WTC11 (cell line): ENCODE data around the gene LTF. TPM values are rescaled to one million over a fixed set of nuclear protein-coding genes. Genes with fewer than 3 reads are reported as not detected.

ENCODE experiments used
- ATAC-seq: fragments of 200-7000 bp; cut with Tn5 transposase; 2 replicates; pipeline ENCODE4 v1.10.0; 2021; ENCODE audit warnings: mild to moderate bottlenecking, moderate library complexity
- CTCF ChIA-PET: fragments of 300-600 bp; sonication (Branson Sonifier 250); formaldehyde crosslinking; loops from one replicate; lab custom pipeline; 2021; ENCODE audit warnings: antibody characterized with exemption; lab: Charles Lee
- POLR2A ChIA-PET: fragments of 350-600 bp; sonication (Branson Sonifier 250); formaldehyde crosslinking; loops from one replicate; lab custom pipeline; 2021; ENCODE audit warnings: antibody characterized with exemption; lab: Charles Lee
- DNase-seq: peaks from one replicate; pipeline ENCODE4 v3.0.0; 2021; ENCODE audit warnings: low spot score
- H3K27ac Mint-ChIP-seq: 2 replicates; pipeline ENCODE4 v1.8.0; 2021; ENCODE audit warnings: mixed read lengths
- H3K27me3 Mint-ChIP-seq: 2 replicates; pipeline ENCODE4 v1.8.0; 2021; ENCODE audit warnings: low read depth, mild to moderate bottlenecking, moderate library complexity, mixed read lengths
- H3K36me3 Mint-ChIP-seq: 2 replicates; pipeline ENCODE4 v1.8.0; 2021; ENCODE audit warnings: mixed read lengths
- H3K4me1 Mint-ChIP-seq: 2 replicates; pipeline ENCODE4 v1.8.0; 2022; ENCODE audit warnings: mixed read lengths
- H3K4me3 Mint-ChIP-seq: 2 replicates; pipeline ENCODE4 v1.8.0; 2021; ENCODE audit warnings: mild to moderate bottlenecking, moderate library complexity, mixed read lengths
- H3K9me3 Mint-ChIP-seq: 2 replicates; pipeline ENCODE4 v1.8.0; 2021; ENCODE audit warnings: mixed read lengths
- FOXP1 ChIP-seq: sonication (generic); formaldehyde crosslinking; IDR thresholded peaks from 2 replicates; pipeline ENCODE4 v1.8.0; 2022; ENCODE audit warnings: missing genetic modification reagents, mild to moderate bottlenecking, moderate library complexity, borderline replicate concordance
- GABPB1 ChIP-seq: sonication (generic); formaldehyde crosslinking; IDR thresholded peaks from 2 replicates; pipeline ENCODE4 v1.8.1; 2023; ENCODE audit warnings: mild to moderate bottlenecking, missing genetic modification reagents
- HMGA2 ChIP-seq: fragments of 250-450 bp; sonication (Bioruptor Pico); IDR thresholded peaks from 2 replicates; pipeline ENCODE4 v1.4.0; 2021; ENCODE audit warnings: mild to moderate bottlenecking, moderate library complexity
- SMAD4 ChIP-seq: sonication (generic); formaldehyde crosslinking; IDR thresholded peaks from 2 replicates; pipeline ENCODE4 v1.8.0; 2022; ENCODE audit warnings: mild to moderate bottlenecking, missing genetic modification reagents
- TP53 ChIP-seq: sonication (generic); formaldehyde crosslinking; IDR thresholded peaks from 2 replicates; pipeline ENCODE4 v1.8.1; 2023; ENCODE audit warnings: mild to moderate bottlenecking, missing genetic modification reagents
- ZNF138 ChIP-seq: sonication (generic); formaldehyde crosslinking; conservative IDR thresholded peaks from 2 replicates; pipeline ENCODE4 v1.8.1; 2022; ENCODE audit warnings: mild to moderate bottlenecking, moderate library complexity, missing genetic modification reagents
- ZNF219 ChIP-seq: sonication (generic); formaldehyde crosslinking; IDR thresholded peaks from 2 replicates; pipeline ENCODE4 v1.8.0; 2023; ENCODE audit warnings: missing genetic modification reagents, mild to moderate bottlenecking, borderline replicate concordance
- ZNF232 ChIP-seq: sonication (generic); formaldehyde crosslinking; IDR thresholded peaks from 2 replicates; pipeline ENCODE4 v1.8.0; 2022; ENCODE audit warnings: mild to moderate bottlenecking, missing genetic modification reagents
- total RNA-seq: library from RNA; stranded (reverse); gene quantifications from 3 replicates; pipeline ENCODE4 v1.2.3, GENCODE V29; 2021
- TF ChIP-seq, protein P1 (sequence below): fragments of 200-600 bp; IDR thresholded peaks from 2 replicates; pipeline ENCODE4 v1.8.0; 2022; ENCODE audit warnings: antibody characterized with exemption
- TF ChIP-seq, protein P2 (sequence below): sonication (generic); formaldehyde crosslinking; IDR thresholded peaks from 2 replicates; pipeline ENCODE4 v1.8.1; 2022; ENCODE audit warnings: mild to moderate bottlenecking, moderate library complexity, missing genetic modification reagents
- TF ChIP-seq, protein P3 (sequence below): sonication (generic); formaldehyde crosslinking; IDR thresholded peaks from 2 replicates; pipeline ENCODE4 v1.8.0; 2023; ENCODE audit warnings: mild to moderate bottlenecking, missing genetic modification reagents
- TF ChIP-seq, protein P4 (sequence below): fragments of 250-450 bp; sonication (Bioruptor Pico); IDR thresholded peaks from 2 replicates; pipeline ENCODE4 v1.9.0; 2021; ENCODE audit warnings: mild to moderate bottlenecking
- TF ChIP-seq, protein P5 (sequence below): fragments of 250-450 bp; sonication (Bioruptor Pico); IDR thresholded peaks from 2 replicates; pipeline ENCODE4 v1.9.0; 2021; ENCODE audit warnings: mild to moderate bottlenecking
- TF ChIP-seq, protein P6 (sequence below): sonication (generic); formaldehyde crosslinking; IDR thresholded peaks from 2 replicates; pipeline ENCODE4 v1.8.0; 2022; ENCODE audit warnings: mild to moderate bottlenecking, missing genetic modification reagents

LTF gene
- total RNA-seq, 1 experiment from 2014 or later, result 0.22 TPM

DNA sequence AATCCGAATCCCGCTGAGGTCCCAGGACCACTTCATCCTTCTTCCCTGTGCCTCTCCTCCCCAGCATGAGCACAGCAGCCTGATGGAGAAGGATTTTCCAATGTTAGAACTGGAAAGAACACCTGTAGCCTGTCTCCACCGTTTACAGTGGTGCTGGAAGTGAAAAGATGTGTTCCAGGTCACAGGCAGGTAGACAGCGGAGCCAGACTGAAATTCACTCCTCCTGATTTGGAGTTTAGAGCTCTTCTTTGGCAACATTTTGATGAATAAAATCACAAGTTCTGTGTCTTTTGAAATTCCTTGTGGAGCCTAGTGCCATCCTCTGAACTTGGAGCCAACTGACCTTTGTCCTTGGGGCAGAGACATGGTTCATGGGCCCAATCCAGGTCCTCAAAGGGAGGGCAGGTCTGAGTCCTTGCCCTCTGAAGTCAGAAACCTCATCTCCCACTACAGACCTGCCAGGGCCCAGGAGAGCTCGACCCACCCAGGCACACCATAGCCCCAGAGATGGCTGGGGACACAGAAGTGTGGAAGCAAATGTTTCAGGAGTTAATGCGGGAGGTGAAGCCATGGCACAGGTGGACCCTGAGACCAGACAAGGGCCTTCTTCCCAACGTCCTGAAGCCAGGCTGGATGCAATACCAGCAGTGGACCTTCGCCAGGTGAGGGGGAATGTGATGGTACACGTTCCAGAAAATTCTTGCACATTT, 33.0 kb upstream of the LTF start, which contains the start of gene RTP3:
RTP3 (plus strand) TSS at position 421 of the 710 bp plus-strand sequence; CDS start at position 508, 87 bp downstream.
- no peak for ATAC-seq
- POLR2A ChIA-PET, result interaction anchor here (0.6 to 0.7 kb wide), 2 partner anchors 78 to 122 kb away, joined by 4 read pairs; no protein-coding TSS in a partner anchor
- no peak for DNase-seq
- no peak within 1 kb of the TSS for H3K27ac Mint-ChIP-seq
- H3K4me3 Mint-ChIP-seq, result no peak within 1 kb of the TSS
- H3K4me1 Mint-ChIP-seq, result peaks cover 20% of the 10 kb centered on the region
- H3K36me3 Mint-ChIP-seq, result peaks cover 16% of the 10 kb centered on the region
- CTCF ChIA-PET, result interaction anchor here (1.1 to 4.3 kb wide), 10 partner anchors 9 to 220 kb away, joined by 3 to 33 read pairs (median 10); partner anchors contain the start of genes LTF and PRSS50
- H3K27me3 Mint-ChIP-seq, result peaks cover 13% of the 10 kb centered on the region
- H3K9me3 Mint-ChIP-seq, result peaks cover 15% of the 10 kb centered on the region
- no peak for TF ChIP-seq FOXP1 (CRISPR knock-in tag)

DNA sequence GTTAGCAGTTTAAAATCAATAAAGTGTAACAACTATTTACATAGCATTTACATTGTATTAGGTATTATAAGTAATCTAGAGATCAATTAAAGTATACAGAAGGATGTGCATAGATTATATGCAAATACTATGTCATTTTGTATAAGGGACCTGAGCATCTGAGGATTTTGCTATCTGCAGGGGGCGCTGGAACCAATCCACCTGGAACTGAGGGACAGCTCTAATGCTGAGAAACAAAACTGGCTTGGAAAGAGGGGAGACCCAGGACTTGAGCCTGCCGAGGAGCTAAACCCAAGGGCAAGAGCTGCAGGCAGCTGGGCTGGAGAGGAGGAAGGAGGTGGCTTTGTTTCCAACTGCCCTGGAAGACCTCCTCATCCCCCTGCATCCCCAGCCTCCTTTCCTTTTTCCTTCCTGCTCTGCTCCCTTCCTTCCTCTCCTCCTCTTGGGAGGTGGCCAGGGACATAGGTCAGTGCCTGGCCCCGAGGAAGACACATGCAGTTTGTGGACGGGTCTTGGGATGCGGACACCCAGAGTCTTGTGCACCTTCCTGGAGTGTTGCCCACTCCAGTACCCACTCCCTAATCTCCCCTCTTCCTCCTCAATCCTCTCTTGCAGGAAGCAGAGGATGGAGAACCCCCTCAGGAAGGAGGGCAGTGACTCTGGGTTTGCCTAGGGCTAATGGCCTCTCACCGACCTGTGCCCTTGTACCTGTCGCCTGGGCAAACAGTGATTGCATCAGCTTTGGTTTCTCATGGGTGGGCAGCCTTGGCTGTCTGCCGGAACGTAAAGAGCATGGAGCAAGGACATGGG, 32.2 kb upstream of the LTF start:
- DNase-seq, result peak; percentile 71
- TF ChIP-seq, protein P1, sequence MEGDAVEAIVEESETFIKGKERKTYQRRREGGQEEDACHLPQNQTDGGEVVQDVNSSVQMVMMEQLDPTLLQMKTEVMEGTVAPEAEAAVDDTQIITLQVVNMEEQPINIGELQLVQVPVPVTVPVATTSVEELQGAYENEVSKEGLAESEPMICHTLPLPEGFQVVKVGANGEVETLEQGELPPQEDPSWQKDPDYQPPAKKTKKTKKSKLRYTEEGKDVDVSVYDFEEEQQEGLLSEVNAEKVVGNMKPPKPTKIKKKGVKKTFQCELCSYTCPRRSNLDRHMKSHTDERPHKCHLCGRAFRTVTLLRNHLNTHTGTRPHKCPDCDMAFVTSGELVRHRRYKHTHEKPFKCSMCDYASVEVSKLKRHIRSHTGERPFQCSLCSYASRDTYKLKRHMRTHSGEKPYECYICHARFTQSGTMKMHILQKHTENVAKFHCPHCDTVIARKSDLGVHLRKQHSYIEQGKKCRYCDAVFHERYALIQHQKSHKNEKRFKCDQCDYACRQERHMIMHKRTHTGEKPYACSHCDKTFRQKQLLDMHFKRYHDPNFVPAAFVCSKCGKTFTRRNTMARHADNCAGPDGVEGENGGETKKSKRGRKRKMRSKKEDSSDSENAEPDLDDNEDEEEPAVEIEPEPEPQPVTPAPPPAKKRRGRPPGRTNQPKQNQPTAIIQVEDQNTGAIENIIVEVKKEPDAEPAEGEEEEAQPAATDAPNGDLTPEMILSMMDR, result peak; percentile 19; the same call in 1 of the 2 replicates
- peak; percentile 94 for TF ChIP-seq GABPB1 (CRISPR knock-in tag)
- TF ChIP-seq, protein P2, sequence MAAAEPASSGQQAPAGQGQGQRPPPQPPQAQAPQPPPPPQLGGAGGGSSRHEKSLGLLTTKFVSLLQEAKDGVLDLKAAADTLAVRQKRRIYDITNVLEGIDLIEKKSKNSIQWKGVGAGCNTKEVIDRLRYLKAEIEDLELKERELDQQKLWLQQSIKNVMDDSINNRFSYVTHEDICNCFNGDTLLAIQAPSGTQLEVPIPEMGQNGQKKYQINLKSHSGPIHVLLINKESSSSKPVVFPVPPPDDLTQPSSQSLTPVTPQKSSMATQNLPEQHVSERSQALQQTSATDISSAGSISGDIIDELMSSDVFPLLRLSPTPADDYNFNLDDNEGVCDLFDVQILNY (CRISPR knock-in tag), result no peak
- no peak overlapping the region for H3K4me3 Mint-ChIP-seq
- peaks cover 15% of the 10 kb centered on the region for H3K9me3 Mint-ChIP-seq
- ATAC-seq, result peak; percentile 91
- peaks cover 13% of the 10 kb centered on the region for H3K27me3 Mint-ChIP-seq
- no peak overlapping the region for H3K27ac Mint-ChIP-seq
- CTCF ChIA-PET, result interaction anchor here (0.6 to 4.3 kb wide), 31 partner anchors 8 to 232 kb away, joined by 3 to 33 read pairs (median 5); partner anchors contain the start of genes LTF and PRSS50
- peaks cover 24% of the 10 kb centered on the region for H3K4me1 Mint-ChIP-seq
- POLR2A ChIA-PET, result interaction anchor here (0.6 to 1.6 kb wide), 4 partner anchors 77 to 123 kb away, joined by 3 to 6 read pairs (median 4); no protein-coding TSS in a partner anchor
- H3K36me3 Mint-ChIP-seq, result peaks cover 16% of the 10 kb centered on the region

DNA sequence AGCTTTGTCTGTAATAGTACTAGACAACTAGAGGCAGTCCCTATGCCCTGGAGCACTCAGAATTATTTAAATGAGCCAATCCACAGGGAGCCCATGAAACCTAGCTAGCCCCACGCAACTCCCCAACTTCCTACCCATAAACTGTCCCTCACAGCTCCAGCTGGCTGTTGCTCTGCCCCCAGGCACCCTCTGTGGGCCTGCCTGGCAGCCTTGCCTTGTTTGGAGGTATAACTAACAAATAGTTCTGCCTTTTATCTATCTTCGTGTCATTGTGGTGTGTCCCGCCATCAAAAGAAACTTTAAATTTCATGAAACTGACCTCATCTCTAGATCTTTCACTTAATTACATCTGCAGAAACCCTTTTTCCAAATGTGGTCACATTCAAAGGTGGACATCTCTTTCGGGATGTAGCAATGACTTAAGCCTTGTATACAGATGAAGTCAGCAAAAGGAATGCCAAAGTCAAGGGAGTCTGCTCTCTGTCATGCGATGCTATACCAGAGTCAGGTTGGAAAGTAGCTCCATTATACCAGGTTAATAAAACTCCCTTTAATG, 31.3 kb upstream of the LTF start:
- Mint-ChIP-seq H3K27me3 (peaks cover 17% of the 10 kb centered on the region), H3K4me3 (no peak overlapping the region), H3K4me1 (peaks cover 33% of the 10 kb centered on the region), H3K27ac (no peak overlapping the region), H3K9me3 (peaks cover 15% of the 10 kb centered on the region), H3K36me3 (peaks cover 16% of the 10 kb centered on the region)
- no peak for DNase-seq
- ATAC-seq, result no peak
- ChIA-PET CTCF (interaction anchor here (0.5 to 4.3 kb wide), 16 partner anchors 11 to 154 kb away, joined by 3 to 33 read pairs (median 8); partner anchors contain the start of gene LTF), POLR2A (interaction anchor here (0.6 to 1.6 kb wide), 2 partner anchors 78 to 332 kb away, joined by 3 to 6 read pairs; no protein-coding TSS in a partner anchor)
- TF ChIP-seq ZNF232 (CRISPR knock-in tag), result no peak
- TF ChIP-seq, protein P3, sequence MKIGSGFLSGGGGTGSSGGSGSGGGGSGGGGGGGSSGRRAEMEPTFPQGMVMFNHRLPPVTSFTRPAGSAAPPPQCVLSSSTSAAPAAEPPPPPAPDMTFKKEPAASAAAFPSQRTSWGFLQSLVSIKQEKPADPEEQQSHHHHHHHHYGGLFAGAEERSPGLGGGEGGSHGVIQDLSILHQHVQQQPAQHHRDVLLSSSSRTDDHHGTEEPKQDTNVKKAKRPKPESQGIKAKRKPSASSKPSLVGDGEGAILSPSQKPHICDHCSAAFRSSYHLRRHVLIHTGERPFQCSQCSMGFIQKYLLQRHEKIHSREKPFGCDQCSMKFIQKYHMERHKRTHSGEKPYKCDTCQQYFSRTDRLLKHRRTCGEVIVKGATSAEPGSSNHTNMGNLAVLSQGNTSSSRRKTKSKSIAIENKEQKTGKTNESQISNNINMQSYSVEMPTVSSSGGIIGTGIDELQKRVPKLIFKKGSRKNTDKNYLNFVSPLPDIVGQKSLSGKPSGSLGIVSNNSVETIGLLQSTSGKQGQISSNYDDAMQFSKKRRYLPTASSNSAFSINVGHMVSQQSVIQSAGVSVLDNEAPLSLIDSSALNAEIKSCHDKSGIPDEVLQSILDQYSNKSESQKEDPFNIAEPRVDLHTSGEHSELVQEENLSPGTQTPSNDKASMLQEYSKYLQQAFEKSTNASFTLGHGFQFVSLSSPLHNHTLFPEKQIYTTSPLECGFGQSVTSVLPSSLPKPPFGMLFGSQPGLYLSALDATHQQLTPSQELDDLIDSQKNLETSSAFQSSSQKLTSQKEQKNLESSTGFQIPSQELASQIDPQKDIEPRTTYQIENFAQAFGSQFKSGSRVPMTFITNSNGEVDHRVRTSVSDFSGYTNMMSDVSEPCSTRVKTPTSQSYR (CRISPR knock-in tag), result no peak
- no peak for TF ChIP-seq FOXP1 (CRISPR knock-in tag)
- TF ChIP-seq, protein P4, sequence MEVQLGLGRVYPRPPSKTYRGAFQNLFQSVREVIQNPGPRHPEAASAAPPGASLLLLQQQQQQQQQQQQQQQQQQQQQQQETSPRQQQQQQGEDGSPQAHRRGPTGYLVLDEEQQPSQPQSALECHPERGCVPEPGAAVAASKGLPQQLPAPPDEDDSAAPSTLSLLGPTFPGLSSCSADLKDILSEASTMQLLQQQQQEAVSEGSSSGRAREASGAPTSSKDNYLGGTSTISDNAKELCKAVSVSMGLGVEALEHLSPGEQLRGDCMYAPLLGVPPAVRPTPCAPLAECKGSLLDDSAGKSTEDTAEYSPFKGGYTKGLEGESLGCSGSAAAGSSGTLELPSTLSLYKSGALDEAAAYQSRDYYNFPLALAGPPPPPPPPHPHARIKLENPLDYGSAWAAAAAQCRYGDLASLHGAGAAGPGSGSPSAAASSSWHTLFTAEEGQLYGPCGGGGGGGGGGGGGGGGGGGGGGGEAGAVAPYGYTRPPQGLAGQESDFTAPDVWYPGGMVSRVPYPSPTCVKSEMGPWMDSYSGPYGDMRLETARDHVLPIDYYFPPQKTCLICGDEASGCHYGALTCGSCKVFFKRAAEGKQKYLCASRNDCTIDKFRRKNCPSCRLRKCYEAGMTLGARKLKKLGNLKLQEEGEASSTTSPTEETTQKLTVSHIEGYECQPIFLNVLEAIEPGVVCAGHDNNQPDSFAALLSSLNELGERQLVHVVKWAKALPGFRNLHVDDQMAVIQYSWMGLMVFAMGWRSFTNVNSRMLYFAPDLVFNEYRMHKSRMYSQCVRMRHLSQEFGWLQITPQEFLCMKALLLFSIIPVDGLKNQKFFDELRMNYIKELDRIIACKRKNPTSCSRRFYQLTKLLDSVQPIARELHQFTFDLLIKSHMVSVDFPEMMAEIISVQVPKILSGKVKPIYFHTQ (CRISPR knock-in tag), result no peak
- no peak for TF ChIP-seq TP53 (CRISPR knock-in tag)
- TF ChIP-seq, protein P5, sequence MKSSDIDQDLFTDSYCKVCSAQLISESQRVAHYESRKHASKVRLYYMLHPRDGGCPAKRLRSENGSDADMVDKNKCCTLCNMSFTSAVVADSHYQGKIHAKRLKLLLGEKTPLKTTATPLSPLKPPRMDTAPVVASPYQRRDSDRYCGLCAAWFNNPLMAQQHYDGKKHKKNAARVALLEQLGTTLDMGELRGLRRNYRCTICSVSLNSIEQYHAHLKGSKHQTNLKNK, result no peak
- TF ChIP-seq ZNF138, result no peak
- TF ChIP-seq ZNF219 (CRISPR knock-in tag), result no peak
- no peak for TF ChIP-seq SMAD4
- TF ChIP-seq, protein P6, sequence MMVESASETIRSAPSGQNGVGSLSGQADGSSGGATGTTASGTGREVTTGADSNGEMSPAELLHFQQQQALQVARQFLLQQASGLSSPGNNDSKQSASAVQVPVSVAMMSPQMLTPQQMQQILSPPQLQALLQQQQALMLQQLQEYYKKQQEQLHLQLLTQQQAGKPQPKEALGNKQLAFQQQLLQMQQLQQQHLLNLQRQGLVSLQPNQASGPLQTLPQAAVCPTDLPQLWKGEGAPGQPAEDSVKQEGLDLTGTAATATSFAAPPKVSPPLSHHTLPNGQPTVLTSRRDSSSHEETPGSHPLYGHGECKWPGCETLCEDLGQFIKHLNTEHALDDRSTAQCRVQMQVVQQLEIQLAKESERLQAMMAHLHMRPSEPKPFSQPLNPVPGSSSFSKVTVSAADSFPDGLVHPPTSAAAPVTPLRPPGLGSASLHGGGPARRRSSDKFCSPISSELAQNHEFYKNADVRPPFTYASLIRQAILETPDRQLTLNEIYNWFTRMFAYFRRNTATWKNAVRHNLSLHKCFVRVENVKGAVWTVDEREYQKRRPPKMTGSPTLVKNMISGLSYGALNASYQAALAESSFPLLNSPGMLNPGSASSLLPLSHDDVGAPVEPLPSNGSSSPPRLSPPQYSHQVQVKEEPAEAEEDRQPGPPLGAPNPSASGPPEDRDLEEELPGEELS, result no peak
- TF ChIP-seq HMGA2 (CRISPR knock-in tag), result no peak
